Adrenal gland (tissue), 12 donors: ENCODE measurements around the gene FNBP1. TPM values are rescaled to one million over a fixed set of nuclear protein-coding genes. Genes with fewer than 3 reads are reported as not detected.
A peak's percentile ranks its signal among the peaks of the same experiment; 100 is the strongest.

ENCODE experiments used
- DNase-seq, 7 donors: peaks; one replicate each; pipeline ENCODE4 v3.0.0-alpha.2; 2019 to 2020
- H3K27ac ChIP-seq, 5 donors: fragments of 200-600 bp; sonication (generic) in 4 of 5; 1 replicate in 3 of 5; 2 replicates in 2 of 5; pipeline versions ENCODE4 v1.5.1 to v1.8.0; 2016 to 2020; ENCODE audit warnings: mild to moderate bottlenecking in 1 of 5
- H3K27me3 ChIP-seq: fragments of 200-600 bp; 2 replicates; pipeline ENCODE4 v1.8.0; 2021
- H3K36me3 ChIP-seq, 2 donors: fragments of 200-600 bp; replicated peaks in 1 of 2; 1 replicate in 1 of 2; 2 replicates in 1 of 2; pipeline versions ENCODE4 v1.5.1 to v1.8.0; 2018 to 2022
- H3K4me1 ChIP-seq, 2 donors: fragments of 200-600 bp; replicated peaks in 1 of 2; 1 replicate in 1 of 2; 2 replicates in 1 of 2; pipeline versions ENCODE4 v1.5.1 to v1.8.0; 2018 to 2021
- H3K4me3 ChIP-seq, 4 donors: fragments of 200-600 bp; sonication (generic) in 3 of 4; one replicate each; pipeline ENCODE4 v1.5.1; 2016 to 2018
- H3K9me3 ChIP-seq, 3 donors: fragments of 200-600 bp; sonication (generic) in 1 of 3; replicated peaks in 1 of 3; 1 replicate in 2 of 3; 2 replicates in 1 of 3; pipeline versions ENCODE4 v1.5.1 to v1.8.0; 2016 to 2021
- CTCF ChIP-seq, 6 experiments: fragments of 450-650 bp in 4 of 6; fragments of 200-600 bp in 2 of 6; sonication (generic) in 1 of 6; IDR thresholded peaks; 1 replicate in 5 of 6; 2 replicates in 1 of 6; pipeline versions ENCODE4 v1.5.1 to v1.8.0; 2016 to 2021; ENCODE audit warnings: antibody characterized with exemption in 6 of 6, mild to moderate bottlenecking in 2 of 6, moderate library complexity in 1 of 6
- POLR2A ChIP-seq, 2 donors: fragments of 450-650 bp; IDR thresholded peaks; one replicate each; pipeline ENCODE4 v1.6.1; 2017; ENCODE audit warnings: antibody characterized with exemption in 2 of 2, mild to moderate bottlenecking in 2 of 2, moderate library complexity in 1 of 2
- WGBS, 4 donors: extraction: QIAGEN DNeasy Blood & Tissue Kit in 2 of 4; methylation state at CpG; one replicate each; pipeline versions ENCODE4 v1.1.5 to v1.1.7; 2013 to 2017; 5-methylcytosine and 5-hydroxymethylcytosine counted together
- intact Hi-C, 2 donors: fragments of 100-400 bp; cut with DNase I; formaldehyde crosslinking; loops; one replicate each; pipeline versions ENCODE4 v1.14.1 to v1.15.0; 2022 to 2023
- polyA plus RNA-seq, 3 donors: library from polyadenylated mRNA; stranded (reverse); fragments of 200-250 nt in 2 of 3; fragments of 350-450 nt in 1 of 3; fragmentation: Illumina TruSeq in 1 of 3; extraction: RNeasy Lipid Tissue Mini Kit (QIAGEN cat#74804) in 1 of 3; gene quantifications; one replicate each; pipeline ENCODE4 v1.2.3, GENCODE V29; 2013 to 2014
- total RNA-seq, 9 donors: library from RNA; depleted of rRNA in 4 of 9; stranded (reverse); fragments of >200 nt in 4 of 9; fragments of 120-200 nt in 1 of 9; fragmentation: NEBNext Ultra II Directional in 1 of 9; extraction: Animal tissue kit (Norgen Biotek cat#: 25700) in 1 of 9; gene quantifications; one replicate each; pipeline versions ENCODE4 v1.1.0 to v1.2.4, GENCODE V29; 2013 to 2023
- donor health status: healthy with polysubstance abuse.
- donor health status: Bipolar disorder and iron deficiency.
- donor health status: DM: yes; HTN: yes; CAD: no.
- donor health status: DM: no; HTN: no; CAD: no.
- donor health status: DM: no; HTN: no; CAD: no.
- donor health status: DM: yes; HTN: yes; CAD: no.

The FNBP1 gene
- total and polyA plus RNA-seq, 12 donors: 15.3 to 40.4 (median 24.0) TPM

GRCh38 chr9:130039528-130040147 is 3.4 kb downstream of the FNBP1 start:
- WGBS, 4 donors: 74 to 82% (median 81%) methylated on average over 6 of the region's 6 CpGs
- peak in 1 of 7 donors; percentile 42 for DNase-seq
- TF ChIP-seq CTCF (IDR thresholded peaks at IDR 0.05) (no peak), POLR2A (IDR thresholded peaks at IDR 0.05) (no peak)
- intact Hi-C loops: loop anchor here (5.0 to 10.0 kb wide), 2 partner anchors 145 to 152 kb away; no protein-coding TSS in a partner anchor
- no peaks in the 10 kb centered on the region for H3K9me3 ChIP-seq
- no peaks in the 10 kb centered on the region for H3K36me3 ChIP-seq
- no peak overlapping the region for H3K27ac ChIP-seq
- peaks cover 10 to 45% of the 10 kb centered on the region in 2 donors for H3K4me1 ChIP-seq
- no peak overlapping the region for H3K4me3 ChIP-seq
- no peaks in the 10 kb centered on the region for H3K27me3 ChIP-seq

DNA sequence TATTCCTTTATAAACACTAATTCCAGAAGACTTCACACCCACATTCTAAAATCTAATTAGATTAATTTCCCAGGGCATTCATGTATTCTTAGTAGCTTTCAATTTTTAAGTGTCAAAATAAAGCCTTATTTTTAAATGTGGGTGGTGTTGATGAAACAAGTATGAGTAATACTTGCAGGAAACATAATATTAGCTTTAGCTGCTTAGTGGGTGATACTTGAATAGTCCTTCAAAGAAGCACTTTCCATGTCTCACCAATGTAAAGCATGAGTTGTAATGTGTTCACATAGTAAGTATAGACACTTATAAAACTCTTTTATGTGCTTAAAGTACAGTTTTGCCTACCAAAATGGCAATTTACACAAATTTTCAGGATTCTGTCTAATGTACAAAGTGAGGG is 6.9 kb downstream of the FNBP1 start:
- H3K4me3 ChIP-seq: no peak overlapping the region
- no peak overlapping the region for H3K27ac ChIP-seq
- no peaks in the 10 kb centered on the region for H3K9me3 ChIP-seq
- no peak for DNase-seq
- peaks cover 5 to 42% of the 10 kb centered on the region in 2 donors for H3K4me1 ChIP-seq
- no peak for TF ChIP-seq CTCF (IDR thresholded peaks at IDR 0.05)
- no peak for TF ChIP-seq POLR2A (IDR thresholded peaks at IDR 0.05)
- intact Hi-C loops: loop anchor here in 1 of 2 donors (10.0 kb wide), 1 partner anchor 141 kb away; no protein-coding TSS in a partner anchor
- H3K27me3 ChIP-seq: no peaks in the 10 kb centered on the region
- no peaks in the 10 kb centered on the region for H3K36me3 ChIP-seq

GRCh38 chr9:130034570-130034969 is 8.4 kb downstream of the FNBP1 start:
- DNase-seq: peak in 2 of 7 donors; percentile 26 to 50
- H3K4me1 ChIP-seq: peaks cover 5 to 47% of the 10 kb centered on the region in 2 donors
- TF ChIP-seq POLR2A (IDR thresholded peaks at IDR 0.05) (no peak), CTCF (IDR thresholded peaks at IDR 0.05) (no peak)
- intact Hi-C loops: loop anchor here in 1 of 2 donors (10.0 kb wide), 1 partner anchor 140 kb away; no protein-coding TSS in a partner anchor
- WGBS, 4 donors: 21 to 30% (median 27%) methylated on average over 1 of the region's 1 CpG
- H3K9me3 ChIP-seq: no peaks in the 10 kb centered on the region
- no peaks in the 10 kb centered on the region for H3K36me3 ChIP-seq
- H3K27me3 ChIP-seq: no peaks in the 10 kb centered on the region
- peak overlapping the region in 1 of 5 donors; percentile 37 for H3K27ac ChIP-seq
- H3K4me3 ChIP-seq: no peak overlapping the region

DNA sequence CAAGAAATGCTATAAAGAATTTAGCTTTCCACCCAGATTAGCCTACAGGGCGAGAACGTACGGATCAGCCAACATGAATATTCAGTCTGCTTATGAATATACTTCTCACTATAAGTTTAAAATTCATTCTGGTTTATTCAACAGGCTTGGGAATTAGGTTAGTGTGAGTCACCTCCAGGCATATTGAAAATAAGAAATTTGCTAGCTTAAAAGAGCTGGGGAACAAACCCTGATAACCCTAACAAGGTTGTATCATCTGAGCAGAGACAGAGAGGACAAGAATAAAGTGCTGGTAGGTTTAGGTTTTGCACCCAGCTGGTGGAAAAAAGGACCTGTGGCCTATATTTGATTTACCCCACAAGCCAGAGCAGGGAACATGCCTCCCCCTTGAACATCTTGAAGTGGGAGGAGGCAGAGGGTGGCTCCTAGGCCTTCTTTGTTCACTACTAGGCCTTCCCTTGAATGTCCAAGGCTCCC is 12.3 kb downstream of the FNBP1 start:
- H3K9me3 ChIP-seq: no peaks in the 10 kb centered on the region
- no peaks in the 10 kb centered on the region for H3K36me3 ChIP-seq
- peaks cover 5 to 43% of the 10 kb centered on the region in 2 donors for H3K4me1 ChIP-seq
- no peak overlapping the region for H3K4me3 ChIP-seq
- no peaks in the 10 kb centered on the region for H3K27me3 ChIP-seq
- intact Hi-C loops: loop anchor here in 1 of 2 donors (10.0 kb wide), 1 partner anchor 136 kb away; no protein-coding TSS in a partner anchor
- TF ChIP-seq CTCF (IDR thresholded peaks at IDR 0.05) (no peak), POLR2A (IDR thresholded peaks at IDR 0.05) (no peak)
- DNase-seq: peak in 1 of 7 donors; percentile 20
- WGBS, 4 donors: 90 to 98% (median 92%) methylated on average over 3 of the region's 3 CpGs
- H3K27ac ChIP-seq: no peak overlapping the region
